SIG-M5 treated with dmso at 0.1 percent for 504 hours (cell line): ENCODE results near the gene CNTNAP5.

Source experiments
- DNase-seq: peaks from one replicate; lab custom pipeline; 2025; ENCODE audit not compliant: unreplicated experiment; lab: John Stamatoyannopoulos, UW

CNTNAP5 gene

GRCh38 chr2:124151691-124152090 lies 126.6 kb downstream of the CNTNAP5 start:
- no peak for DNase-seq

- DNase-seq: no peak
Observed at GRCh38 chr2:124153713-124154112, 128.6 kb downstream of the CNTNAP5 start.

- DNase-seq: no peak
Observed at GRCh38 chr2:124159166-124159565, 134.1 kb downstream of the CNTNAP5 start.

- no peak for DNase-seq
Observed at GRCh38 chr2:124161542-124161941, 136.5 kb downstream of the CNTNAP5 start.

GRCh38 chr2:124162256-124162655 lies 137.2 kb downstream of the CNTNAP5 start:
- no peak for DNase-seq

GRCh38 chr2:124163840-124164239 lies 138.8 kb downstream of the CNTNAP5 start:
- DNase-seq: no peak

- DNase-seq: no peak
Observed at GRCh38 chr2:124165698-124166097, 140.6 kb downstream of the CNTNAP5 start.

- DNase-seq: no peak
Observed at GRCh38 chr2:124171472-124172063, 146.5 kb downstream of the CNTNAP5 start.

- no peak for DNase-seq
Observed at GRCh38 chr2:124178719-124179118, 153.6 kb downstream of the CNTNAP5 start.

- DNase-seq: no peak
Observed at GRCh38 chr2:124180635-124181034, 155.5 kb downstream of the CNTNAP5 start.

GRCh38 chr2:124186801-124187200 lies 161.7 kb downstream of the CNTNAP5 start:
- DNase-seq: no peak

- no peak for DNase-seq
Observed at GRCh38 chr2:124187948-124188347, 162.9 kb downstream of the CNTNAP5 start.

GRCh38 chr2:124193706-124194105 lies 168.6 kb downstream of the CNTNAP5 start:
- no peak for DNase-seq

- no peak for DNase-seq
Observed at GRCh38 chr2:124201713-124202112, 176.6 kb downstream of the CNTNAP5 start.

GRCh38 chr2:124209441-124209840 lies 184.4 kb downstream of the CNTNAP5 start:
- no peak for DNase-seq

- no peak for DNase-seq
Observed at GRCh38 chr2:124211461-124211860, 186.4 kb downstream of the CNTNAP5 start.

GRCh38 chr2:124213977-124214587 lies 189.0 kb downstream of the CNTNAP5 start:
- DNase-seq: no peak

- no peak for DNase-seq
Observed at GRCh38 chr2:124246170-124246569, 221.1 kb downstream of the CNTNAP5 start.

GRCh38 chr2:124248386-124248785 lies 223.3 kb downstream of the CNTNAP5 start:
- no peak for DNase-seq

- DNase-seq: no peak
Observed at GRCh38 chr2:124250433-124250832, 225.3 kb downstream of the CNTNAP5 start.

- no peak for DNase-seq
Observed at GRCh38 chr2:124254621-124255020, 229.5 kb downstream of the CNTNAP5 start.

- DNase-seq: no peak
Observed at GRCh38 chr2:124257120-124257519, 232.0 kb downstream of the CNTNAP5 start.
